ENCODE measurements around the gene KAZN. TPM values are rescaled to one million over a fixed set of nuclear protein-coding genes. Genes with fewer than 3 reads are reported as not detected.

Gene KAZN
- polyA plus RNA-seq, 1 of the 3 experiments (the other 2 are of a cell fraction), result 6.8 TPM

DNA sequence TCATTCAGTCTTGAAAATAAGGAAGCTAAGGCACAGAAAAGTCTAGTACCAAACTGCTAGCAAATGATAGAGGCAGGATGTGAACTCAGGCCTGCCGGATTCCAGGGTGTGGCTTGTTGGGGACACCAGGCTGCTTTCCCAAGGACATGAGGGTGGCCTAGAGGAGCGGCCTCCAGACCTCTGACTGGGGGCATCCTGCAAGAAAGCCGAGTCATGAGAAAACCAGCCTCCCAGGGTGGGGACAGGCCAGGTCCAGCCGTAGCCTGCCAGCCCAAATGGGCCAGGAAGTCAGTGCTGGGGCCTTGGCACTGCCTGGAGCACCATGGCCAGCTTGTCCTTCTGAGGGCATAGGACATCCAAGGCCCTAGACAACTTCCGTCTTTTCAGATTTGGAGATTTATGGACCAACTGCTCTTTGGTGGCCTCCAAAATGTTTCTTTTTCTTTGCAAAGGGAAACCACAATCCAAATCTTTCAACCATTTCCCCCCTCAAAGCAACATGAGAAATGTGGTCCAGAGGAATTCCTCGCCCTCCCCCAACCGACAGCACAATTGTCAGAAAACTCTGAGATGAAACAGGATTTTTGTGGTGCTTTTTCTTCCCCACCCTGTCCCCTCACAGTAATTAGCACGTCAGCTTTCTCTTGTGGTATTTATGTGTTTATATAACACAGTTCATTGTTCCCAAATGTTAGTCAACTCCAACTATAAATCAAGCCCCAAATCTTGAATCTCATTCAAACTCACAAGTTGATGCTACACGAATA is 212.3 kb downstream of the KAZN start:
- no peaks in the 10 kb centered on the region for H3K9me3 ChIP-seq
- H3F3A ChIP-seq (replicated peaks; ENCODE audit: insufficient read depth), result no peaks in the 10 kb centered on the region
- no peaks in the 10 kb centered on the region for H3K9me2 ChIP-seq
- ChIA-PET CTCF (no interaction called here), POLR2A (no interaction called here)
- H3K4me3 ChIP-seq (ENCODE audit: low read depth in 2 of 2, low read length in 1 of 2), result no peak overlapping the region
- H3K4me1 ChIP-seq (ENCODE audit: control insufficient read depth in 1 of 2, insufficient read depth in 2 of 2, low read depth in 1 of 2, low read length in 1 of 2), result no peaks in the 10 kb centered on the region; a peak in 1 of 4 replicates
- H2AFZ ChIP-seq (ENCODE audit: low read depth), result no peak overlapping the region
- H3K27me3 ChIP-seq (ENCODE audit: insufficient read depth), result no peaks in the 10 kb centered on the region
- no peak overlapping the region for H3K4me2 ChIP-seq
- no peaks in the 10 kb centered on the region for H4K20me1 ChIP-seq (ENCODE audit: insufficient read depth)
- no peak overlapping the region for H3K27ac ChIP-seq (ENCODE audit: low read depth in 2 of 2, low read length in 1 of 2)
- WGBS (ENCODE audit: low lambda C conversion rate), result 34% methylated on average over 7 of the region's 9 CpGs
- no peak overlapping the region for H3K9ac ChIP-seq
- DNase-seq, result no peak
- no peak for TF ChIP-seq RXRA (IDR thresholded peaks at IDR 0.05; ENCODE audit: borderline replicate concordance, low read depth)
- no peak for TF ChIP-seq ELF1 (IDR thresholded peaks at IDR 0.05)
- no peak for TF ChIP-seq USF1 (IDR thresholded peaks at IDR 0.05; ENCODE audit: borderline replicate concordance, low read depth)
- TF ChIP-seq, protein P1, sequence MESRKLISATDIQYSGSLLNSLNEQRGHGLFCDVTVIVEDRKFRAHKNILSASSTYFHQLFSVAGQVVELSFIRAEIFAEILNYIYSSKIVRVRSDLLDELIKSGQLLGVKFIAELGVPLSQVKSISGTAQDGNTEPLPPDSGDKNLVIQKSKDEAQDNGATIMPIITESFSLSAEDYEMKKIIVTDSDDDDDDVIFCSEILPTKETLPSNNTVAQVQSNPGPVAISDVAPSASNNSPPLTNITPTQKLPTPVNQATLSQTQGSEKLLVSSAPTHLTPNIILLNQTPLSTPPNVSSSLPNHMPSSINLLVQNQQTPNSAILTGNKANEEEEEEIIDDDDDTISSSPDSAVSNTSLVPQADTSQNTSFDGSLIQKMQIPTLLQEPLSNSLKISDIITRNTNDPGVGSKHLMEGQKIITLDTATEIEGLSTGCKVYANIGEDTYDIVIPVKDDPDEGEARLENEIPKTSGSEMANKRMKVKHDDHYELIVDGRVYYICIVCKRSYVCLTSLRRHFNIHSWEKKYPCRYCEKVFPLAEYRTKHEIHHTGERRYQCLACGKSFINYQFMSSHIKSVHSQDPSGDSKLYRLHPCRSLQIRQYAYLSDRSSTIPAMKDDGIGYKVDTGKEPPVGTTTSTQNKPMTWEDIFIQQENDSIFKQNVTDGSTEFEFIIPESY (IDR thresholded peaks at IDR 0.05; ENCODE audit: borderline replicate concordance, low read depth), result no peak
- TF ChIP-seq CTCF (IDR thresholded peaks at IDR 0.05), result no peak
- no peak for TF ChIP-seq FOXJ3 (CRISPR knock-in tag; IDR thresholded peaks at IDR 0.05)
- TF ChIP-seq EP300 (IDR thresholded peaks at IDR 0.05; ENCODE audit: borderline replicate concordance in 1 of 2, low read depth in 1 of 2, low read length in 1 of 2), result no peak
- H3K36me3 ChIP-seq (replicated peaks in 1 of 2; ENCODE audit: control insufficient read depth in 1 of 2, insufficient read depth in 2 of 2, low read length in 1 of 2), result no peaks in the 10 kb centered on the region
- no peaks in the 10 kb centered on the region for H3K79me2 ChIP-seq (ENCODE audit: insufficient read depth)

DNA sequence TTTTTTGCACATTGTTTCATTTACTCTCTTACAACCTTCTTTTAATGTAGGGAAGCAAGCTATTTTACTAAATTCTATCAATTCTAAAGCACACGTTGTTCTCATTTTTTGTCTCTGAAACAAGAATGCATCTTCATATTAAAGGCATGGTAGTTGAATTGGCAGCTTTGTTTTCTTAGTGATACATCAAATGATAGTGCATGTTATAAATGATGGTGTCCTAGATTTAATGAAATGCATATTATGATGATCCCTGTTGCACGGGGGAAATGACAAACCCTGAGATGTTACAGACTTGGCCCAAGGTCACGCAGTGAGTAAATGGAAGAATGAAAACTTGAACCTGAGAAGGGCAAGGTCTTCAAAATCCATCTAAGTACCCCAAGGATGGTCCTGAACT is 213.1 kb downstream of the KAZN start:
- H3K36me3 ChIP-seq (replicated peaks in 1 of 2; ENCODE audit: control insufficient read depth in 1 of 2, insufficient read depth in 2 of 2, low read length in 1 of 2), result no peaks in the 10 kb centered on the region
- no peaks in the 10 kb centered on the region for H3K9me3 ChIP-seq
- no peaks in the 10 kb centered on the region for H3K27me3 ChIP-seq (ENCODE audit: insufficient read depth)
- CTCF ChIA-PET, result no interaction called here
- no peaks in the 10 kb centered on the region for H3K79me2 ChIP-seq (ENCODE audit: insufficient read depth)
- no peak overlapping the region for H3K27ac ChIP-seq (ENCODE audit: low read depth in 2 of 2, low read length in 1 of 2)
- POLR2A ChIA-PET, result no interaction called here
- H3K4me1 ChIP-seq (ENCODE audit: control insufficient read depth in 1 of 2, insufficient read depth in 2 of 2, low read depth in 1 of 2, low read length in 1 of 2), result no peaks in the 10 kb centered on the region; a peak in 1 of 4 replicates
- H3K4me2 ChIP-seq, result no peak overlapping the region
- no peaks in the 10 kb centered on the region for H3F3A ChIP-seq (replicated peaks; ENCODE audit: insufficient read depth)
- H4K20me1 ChIP-seq (ENCODE audit: insufficient read depth), result no peaks in the 10 kb centered on the region
- no peaks in the 10 kb centered on the region for H3K9me2 ChIP-seq
- WGBS (ENCODE audit: low lambda C conversion rate), result 12% methylated on average over 3 of the region's 3 CpGs
- H2AFZ ChIP-seq (ENCODE audit: low read depth), result no peak overlapping the region
- TF ChIP-seq SMC3 (IDR thresholded peaks at IDR 0.05; ENCODE audit: low read depth, low read length) (no peak), CTCF (IDR thresholded peaks at IDR 0.05) (no peak), EP300 (IDR thresholded peaks at IDR 0.05; ENCODE audit: borderline replicate concordance in 1 of 2, low read depth in 1 of 2, low read length in 1 of 2) (no peak), TAF1 (IDR thresholded peaks at IDR 0.05; ENCODE audit: borderline replicate concordance, low read depth, low read length) (no peak)
- TF ChIP-seq, protein P2, sequence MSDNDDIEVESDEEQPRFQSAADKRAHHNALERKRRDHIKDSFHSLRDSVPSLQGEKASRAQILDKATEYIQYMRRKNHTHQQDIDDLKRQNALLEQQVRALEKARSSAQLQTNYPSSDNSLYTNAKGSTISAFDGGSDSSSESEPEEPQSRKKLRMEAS (IDR thresholded peaks at IDR 0.05; ENCODE audit: low read depth), result no peak
- TF ChIP-seq, protein P3, sequence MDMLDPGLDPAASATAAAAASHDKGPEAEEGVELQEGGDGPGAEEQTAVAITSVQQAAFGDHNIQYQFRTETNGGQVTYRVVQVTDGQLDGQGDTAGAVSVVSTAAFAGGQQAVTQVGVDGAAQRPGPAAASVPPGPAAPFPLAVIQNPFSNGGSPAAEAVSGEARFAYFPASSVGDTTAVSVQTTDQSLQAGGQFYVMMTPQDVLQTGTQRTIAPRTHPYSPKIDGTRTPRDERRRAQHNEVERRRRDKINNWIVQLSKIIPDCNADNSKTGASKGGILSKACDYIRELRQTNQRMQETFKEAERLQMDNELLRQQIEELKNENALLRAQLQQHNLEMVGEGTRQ (IDR thresholded peaks at IDR 0.05; ENCODE audit: borderline replicate concordance, low read depth, low read length), result no peak
- H3K4me3 ChIP-seq (ENCODE audit: low read depth in 2 of 2, low read length in 1 of 2), result no peak overlapping the region
- DNase-seq, result no peak
- no peak overlapping the region for H3K9ac ChIP-seq
